HepG2 (cell line): Measurements from ENCODE around the gene CKAP5. TPM values are rescaled to one million over a fixed set of nuclear protein-coding genes. Genes with fewer than 3 reads are reported as not detected.

ENCODE experiments used
- ARID2 ChIP-seq: sonication (generic); formaldehyde crosslinking; IDR thresholded peaks from 2 replicates; pipeline ENCODE4 v1.8.1; 2022; ENCODE audit warnings: mild to moderate bottlenecking, missing genetic modification reagents, borderline replicate concordance
- ETV5 ChIP-seq: IDR thresholded peaks from 2 replicates; pipeline ENCODE4 v1.6.1; 2018; ENCODE audit warnings: missing biosample characterization, missing genetic modification reagents, inconsistent platforms, borderline replicate concordance
- FOXA1 ChIP-seq, 2 experiments: fragments of 450-650 bp in 1 of 2; sonication (generic) in 1 of 2; formaldehyde crosslinking in 1 of 2; IDR thresholded peaks; 2 replicates each; pipeline versions ENCODE4 v1.4.0 to v1.6.1; 2016 to 2020; ENCODE audit warnings: missing genetic modification reagents in 1 of 2
- HCFC1 ChIP-seq: fragments of 150-350 bp; IDR thresholded peaks from 2 replicates; pipeline ENCODE4 v1.6.1; 2014; ENCODE audit warnings: low read depth, low read length
- IKZF4 ChIP-seq: sonication (generic); formaldehyde crosslinking; IDR thresholded peaks from 2 replicates; pipeline ENCODE4 v1.5.1; 2020; ENCODE audit warnings: borderline replicate concordance, mild to moderate bottlenecking, low read depth, missing genetic modification reagents; ENCODE audit errors: not compliant biosample characterization
- MEIS1 ChIP-seq: sonication (generic); formaldehyde crosslinking; IDR thresholded peaks from 2 replicates; pipeline ENCODE4 v1.9.0; 2021; ENCODE audit warnings: mild to moderate bottlenecking, missing genetic modification reagents, moderate library complexity, borderline replicate concordance
- MIER3 ChIP-seq: IDR thresholded peaks from 2 replicates; pipeline ENCODE4 v1.6.1; 2016; ENCODE audit warnings: missing compliant biosample characterization, borderline replicate concordance
- MLX ChIP-seq: IDR thresholded peaks from 2 replicates; pipeline ENCODE4 v1.6.1; 2016
- NR2F6 ChIP-seq, 2 experiments: IDR thresholded peaks; 2 replicates each; pipeline ENCODE4 v1.6.1; 2016; ENCODE audit warnings: antibody characterized with exemption in 1 of 2, mild to moderate bottlenecking in 1 of 2
- POGK ChIP-seq: sonication (generic); formaldehyde crosslinking; conservative IDR thresholded peaks from 2 replicates; pipeline ENCODE4 v1.8.0; 2022; ENCODE audit warnings: mild to moderate bottlenecking, moderate library complexity, missing genetic modification reagents
- SAFB2 ChIP-seq: sonication (generic); formaldehyde crosslinking; IDR thresholded peaks from 2 replicates; pipeline ENCODE4 v1.5.1; 2020; ENCODE audit warnings: missing genetic modification reagents, low read depth, mild to moderate bottlenecking, borderline replicate concordance
- SIN3A ChIP-seq: IDR thresholded peaks from 2 replicates; pipeline ENCODE4 v1.6.1; 2011; ENCODE audit warnings: low read depth, mild to moderate bottlenecking, control low read depth, low read length, borderline replicate concordance
- SIX1 ChIP-seq: sonication (generic); formaldehyde crosslinking; IDR thresholded peaks from 2 replicates; pipeline ENCODE4 v1.4.0; 2020; ENCODE audit warnings: missing genetic modification reagents, borderline replicate concordance
- SNAI1 ChIP-seq: sonication (generic); formaldehyde crosslinking; IDR thresholded peaks from 2 replicates; pipeline ENCODE4 v1.5.0; 2020; ENCODE audit warnings: mild to moderate bottlenecking, missing genetic modification reagents, borderline replicate concordance
- SOX5 ChIP-seq: IDR thresholded peaks from 2 replicates; pipeline ENCODE4 v1.6.1; 2016; ENCODE audit warnings: borderline replicate concordance
- TOE1 ChIP-seq: sonication (generic); formaldehyde crosslinking; IDR thresholded peaks from 2 replicates; pipeline ENCODE4 v1.4.0; 2020; ENCODE audit warnings: mild to moderate bottlenecking, missing genetic modification reagents
- ZFP36L2 ChIP-seq: sonication (generic); formaldehyde crosslinking; IDR thresholded peaks from 2 replicates; pipeline ENCODE4 v1.4.0; 2020; ENCODE audit warnings: missing genetic modification reagents
- ZNF570 ChIP-seq: sonication (generic); formaldehyde crosslinking; IDR thresholded peaks from 2 replicates; pipeline ENCODE4 v1.4.0; 2020; ENCODE audit warnings: mild to moderate bottlenecking, missing genetic modification reagents, borderline replicate concordance
- ZNF589 ChIP-seq: sonication (generic); formaldehyde crosslinking; conservative IDR thresholded peaks from 2 replicates; pipeline ENCODE4 v1.8.0; 2022; ENCODE audit warnings: mild to moderate bottlenecking, moderate library complexity, missing genetic modification reagents
- ZNF607 ChIP-seq: sonication (generic); formaldehyde crosslinking; IDR thresholded peaks from 2 replicates; pipeline ENCODE4 v1.5.1; 2020; ENCODE audit warnings: missing genetic modification reagents, mild to moderate bottlenecking, borderline replicate concordance
- ZZZ3 ChIP-seq: sonication (generic); formaldehyde crosslinking; IDR thresholded peaks from 2 replicates; pipeline ENCODE4 v1.4.0; 2020; ENCODE audit warnings: missing genetic modification reagents, mild to moderate bottlenecking, borderline replicate concordance
- polyA plus RNA-seq, 8 experiments: library from polyadenylated mRNA; depleted of rRNA in 3 of 8; stranded (reverse) in 7 of 8; unstranded in 1 of 8; fragments of >200 nt; fragmentation: Illumina TruSeq in 4 of 8; extraction: Trizol in 4 of 8; gene quantifications; 2 replicates each; pipeline versions ENCODE4 v1.2.1 to v1.2.3, GENCODE V29; 2011 to 2016; ENCODE audit warnings: low read depth in 4 of 8, missing spikeins in 1 of 8, mixed read lengths in 1 of 8; ENCODE audit not compliant: insufficient read depth in 1 of 8
- total RNA-seq, 5 experiments: library from RNA; depleted of rRNA; stranded (reverse); fragments of >200 nt; fragmentation: Illumina TruSeq; extraction: Trizol; gene quantifications; 2 replicates each; pipeline ENCODE4 v1.2.3, GENCODE V29; 2016; ENCODE audit warnings: low read depth in 1 of 5
- TF ChIP-seq, protein P1 (sequence below): fragments of 450-650 bp; IDR thresholded peaks from 2 replicates; pipeline ENCODE4 v1.6.1; 2016
- TF ChIP-seq, protein P2 (sequence below): sonication (generic); formaldehyde crosslinking; IDR thresholded peaks from 2 replicates; pipeline ENCODE4 v1.4.0; 2020; ENCODE audit warnings: missing genetic modification reagents, mild to moderate bottlenecking, borderline replicate concordance

The CKAP5 gene
- total and polyA plus RNA-seq, 2 of the 13 experiments (the other 11 are each of a cell fraction or from before 2014, with no cell fraction given), result 79.2 to 103 TPM

DNA sequence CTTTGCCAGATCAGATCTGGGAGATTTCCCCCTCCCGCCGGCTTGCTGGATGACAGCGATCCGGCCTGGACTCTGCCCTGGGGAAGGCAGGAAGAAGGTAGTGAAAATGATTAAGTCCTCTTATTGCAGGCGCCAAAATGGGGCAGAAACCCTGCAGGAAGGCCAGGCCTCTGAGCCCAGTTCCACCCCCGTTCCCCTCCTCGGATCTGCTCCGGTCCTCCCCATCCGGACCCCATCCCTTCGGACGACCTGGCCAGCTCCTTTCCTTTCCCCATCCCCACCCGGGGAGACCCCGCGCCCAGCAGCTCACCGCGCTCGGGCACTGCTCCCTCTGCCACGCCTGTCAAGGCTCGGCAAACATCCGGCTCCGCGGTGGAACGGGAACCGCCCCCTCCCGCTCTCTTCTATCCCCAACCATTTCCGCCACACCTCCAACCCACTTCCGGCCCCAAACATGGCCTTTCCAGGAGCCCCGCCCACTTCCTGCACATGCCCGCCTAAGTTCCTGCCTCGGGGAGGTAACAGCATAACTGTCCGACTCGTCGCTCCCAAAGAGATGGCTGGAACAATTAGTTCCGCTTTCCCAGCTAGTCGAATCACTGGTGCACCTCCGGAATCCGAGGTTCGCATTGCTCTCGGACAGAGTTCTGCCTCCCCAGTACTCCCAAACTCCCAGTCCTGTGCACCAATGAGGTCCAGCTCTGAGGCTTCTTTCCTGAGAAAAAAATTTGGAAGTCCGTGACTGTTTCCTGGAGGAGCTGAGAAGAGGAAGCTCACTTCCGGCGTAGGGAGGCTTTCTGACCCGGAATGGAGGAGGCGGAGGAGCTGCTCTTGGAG lies 145.6 kb downstream of the CKAP5 start, which contains the start of the genes ARHGAP1 and ZNF408 (continued):
- peak; percentile 37; the same call in 1 of the 2 replicates for TF ChIP-seq FOXA1 (IDR thresholded peaks at IDR 0.05)
- peak; percentile 93 for TF ChIP-seq FOXA1 (CRISPR knock-in tag; IDR thresholded peaks at IDR 0.05)
- TF ChIP-seq SIN3A, result peak; percentile 93
- no peak for TF ChIP-seq TOE1 (CRISPR knock-in tag)
- peak; percentile 81; the same call in 1 of the 2 replicates for TF ChIP-seq ZZZ3
- TF ChIP-seq, protein P1, sequence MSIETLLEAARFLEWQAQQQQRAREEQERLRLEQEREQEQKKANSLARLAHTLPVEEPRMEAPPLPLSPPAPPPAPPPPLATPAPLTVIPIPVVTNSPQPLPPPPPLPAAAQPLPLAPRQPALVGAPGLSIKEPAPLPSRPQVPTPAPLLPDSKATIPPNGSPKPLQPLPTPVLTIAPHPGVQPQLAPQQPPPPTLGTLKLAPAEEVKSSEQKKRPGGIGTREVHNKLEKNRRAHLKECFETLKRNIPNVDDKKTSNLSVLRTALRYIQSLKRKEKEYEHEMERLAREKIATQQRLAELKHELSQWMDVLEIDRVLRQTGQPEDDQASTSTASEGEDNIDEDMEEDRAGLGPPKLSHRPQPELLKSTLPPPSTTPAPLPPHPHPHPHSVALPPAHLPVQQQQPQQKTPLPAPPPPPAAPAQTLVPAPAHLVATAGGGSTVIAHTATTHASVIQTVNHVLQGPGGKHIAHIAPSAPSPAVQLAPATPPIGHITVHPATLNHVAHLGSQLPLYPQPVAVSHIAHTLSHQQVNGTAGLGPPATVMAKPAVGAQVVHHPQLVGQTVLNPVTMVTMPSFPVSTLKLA, result peak; percentile 89
- no peak for TF ChIP-seq ZNF570 (CRISPR knock-in tag)
- peak; percentile 79 for TF ChIP-seq POGK (CRISPR knock-in tag)
- TF ChIP-seq MIER3, result peak; percentile 88
- TF ChIP-seq, protein P2, sequence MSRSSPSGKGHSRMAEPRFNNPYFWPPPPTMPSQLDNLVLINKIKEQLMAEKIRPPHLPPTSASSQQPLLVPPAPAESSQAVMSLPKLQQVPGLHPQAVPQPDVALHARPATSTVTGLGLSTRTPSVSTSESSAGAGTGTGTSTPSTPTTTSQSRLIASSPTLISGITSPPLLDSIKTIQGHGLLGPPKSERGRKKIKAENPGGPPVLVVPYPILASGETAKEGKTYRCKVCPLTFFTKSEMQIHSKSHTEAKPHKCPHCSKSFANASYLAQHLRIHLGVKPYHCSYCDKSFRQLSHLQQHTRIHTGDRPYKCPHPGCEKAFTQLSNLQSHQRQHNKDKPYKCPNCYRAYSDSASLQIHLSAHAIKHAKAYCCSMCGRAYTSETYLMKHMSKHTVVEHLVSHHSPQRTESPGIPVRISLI (CRISPR knock-in tag), result peak; percentile 9; the same call in 1 of the 2 replicates
- 0 out of 2 replicates have a peak, but pooled peaks have one; percentile 43 for TF ChIP-seq ZNF607 (CRISPR knock-in tag)
- TF ChIP-seq SIX1, result no peak
- peak; percentile 74; the same call in 1 of the 2 replicates for TF ChIP-seq SNAI1 (CRISPR knock-in tag)
- TF ChIP-seq NR2F6 (IDR thresholded peaks at IDR 0.05), result peak; percentile 36; the same call in 1 of the 2 replicates
- 0 out of 2 replicates have a peak, but pooled peaks have one; percentile 48 for TF ChIP-seq NR2F6 (CRISPR knock-in tag; IDR thresholded peaks at IDR 0.05)
- 0 out of 2 replicates have a peak, but pooled peaks have one; percentile 39 for TF ChIP-seq MLX (CRISPR knock-in tag)
- peak; percentile 79; the same call in 1 of the 2 replicates for TF ChIP-seq ARID2 (CRISPR knock-in tag)
- TF ChIP-seq SAFB2, result peak; percentile 19; the same call in 1 of the 2 replicates
- TF ChIP-seq ETV5 (CRISPR knock-in tag), result peak; percentile 96
- TF ChIP-seq MEIS1 (CRISPR knock-in tag), result peak; percentile 90; the same call in 1 of the 2 replicates
- peak; percentile 51; the same call in 1 of the 2 replicates for TF ChIP-seq SOX5
- TF ChIP-seq ZFP36L2 (CRISPR knock-in tag), result no peak
- peak; percentile 72; the same call in 1 of the 2 replicates for TF ChIP-seq ZNF589 (CRISPR knock-in tag)
- TF ChIP-seq HCFC1, result peak; percentile 67
- peak; percentile 68 for TF ChIP-seq IKZF4 (CRISPR knock-in tag)
